Right renal pelvis (tissue), 4 donors: Measurements from ENCODE around the gene FYB1. TPM values are rescaled to one million over a fixed set of nuclear protein-coding genes. Genes with fewer than 3 reads are reported as not detected.
A peak's percentile ranks its signal among the peaks of the same experiment; 100 is the strongest.
"Not testable (repeated sequence)": the region's sequence is repeated elsewhere in the genome, so short reads cannot be mapped to it uniquely, and the experiment has no call there.

Experiments
- DNase-seq, 4 donors: peaks; one replicate each; pipeline ENCODE4 v3.0.0-alpha.2; 2013; ENCODE audit warnings: low read depth in 4 of 4, low spot score in 3 of 4, missing footprints in 1 of 4
- polyA plus RNA-seq, 4 donors: library from polyadenylated mRNA; unstranded; fragments of 120-200 nt; gene quantifications; one replicate each; pipeline ENCODE4 v1.2.1, GENCODE V29; 2013; ENCODE audit not compliant: insufficient read length in 4 of 4

The FYB1 gene
- polyA plus RNA-seq, 4 donors: 3.4 to 5.2 (median 4.2) TPM

DNA sequence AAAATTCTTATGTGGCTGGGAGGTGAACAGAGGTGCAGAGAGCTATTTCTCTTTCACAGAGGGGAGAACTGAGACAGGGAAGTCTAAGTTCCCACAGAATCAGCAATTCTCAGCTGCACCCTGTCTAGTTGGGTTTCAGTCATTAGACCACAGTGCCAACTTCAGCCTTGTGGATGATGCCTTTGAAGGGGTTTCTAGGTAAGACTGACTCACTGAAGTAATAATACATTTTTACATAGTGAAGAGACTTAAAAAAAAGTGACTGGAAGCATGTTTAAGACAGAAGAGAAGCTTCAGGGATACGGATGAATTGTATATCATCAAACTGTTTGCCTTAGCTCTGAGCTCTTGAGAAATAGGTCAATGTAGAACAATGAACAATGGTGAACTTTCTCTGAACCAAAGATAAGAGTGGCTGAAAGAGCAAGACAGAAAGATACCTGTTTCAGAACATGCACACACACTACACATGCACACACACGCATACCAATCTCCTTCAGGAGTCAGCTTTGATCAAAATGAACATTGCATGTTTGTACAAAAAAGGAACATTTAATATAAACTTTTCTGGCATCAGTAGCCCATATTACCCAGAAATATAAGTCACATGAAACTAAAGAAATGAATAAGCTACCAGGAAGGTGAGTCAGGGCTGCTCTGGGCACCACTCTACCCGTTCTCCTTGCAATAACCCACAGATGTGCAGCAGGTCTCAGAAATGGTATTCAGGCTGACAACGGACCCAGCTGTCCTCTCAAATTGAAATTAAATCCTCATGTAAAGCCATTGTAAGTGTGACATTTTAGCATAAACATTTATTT, 12.6 kb upstream of the FYB1 start:
- DNase-seq: no peak

DNA sequence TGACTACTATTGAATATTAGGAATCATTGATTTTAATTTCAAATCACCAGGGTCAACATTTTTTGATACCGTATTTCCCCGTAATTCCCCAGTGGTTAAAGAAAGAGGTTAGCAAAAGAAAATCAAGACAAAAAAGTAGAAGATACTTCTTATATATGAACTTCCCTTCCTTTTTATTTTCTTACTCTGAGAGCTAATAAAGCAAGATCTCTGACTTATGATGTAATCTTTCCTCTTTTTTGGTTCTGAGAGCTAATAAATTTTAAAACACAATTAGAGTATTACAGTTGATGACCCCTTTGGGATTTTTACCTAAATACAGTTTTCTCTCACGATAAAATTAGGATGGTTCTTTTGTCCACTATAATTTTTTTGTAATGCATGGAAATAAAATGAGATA, 9.2 kb upstream of the FYB1 start:
- DNase-seq: no peak

DNA sequence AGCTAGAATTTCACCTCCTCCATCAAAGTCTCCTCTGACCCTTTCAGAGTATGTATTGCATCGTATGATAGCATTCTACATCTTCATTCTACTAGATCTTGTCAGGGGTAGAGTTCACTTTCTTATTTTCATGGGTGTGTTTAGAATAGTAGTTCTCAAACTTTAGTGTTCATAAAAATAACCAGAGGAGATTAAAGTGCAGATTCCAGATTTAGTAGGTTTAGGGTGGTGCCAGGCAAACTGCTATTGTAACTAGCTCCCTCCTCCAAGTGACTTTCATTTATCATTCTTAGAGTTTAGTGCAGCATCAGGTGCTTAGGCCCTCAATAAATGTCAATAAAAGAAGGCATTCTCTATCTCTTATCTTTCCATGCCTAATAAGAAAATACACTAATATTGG, 7.2 kb upstream of the FYB1 start:
- no peak for DNase-seq

DNA sequence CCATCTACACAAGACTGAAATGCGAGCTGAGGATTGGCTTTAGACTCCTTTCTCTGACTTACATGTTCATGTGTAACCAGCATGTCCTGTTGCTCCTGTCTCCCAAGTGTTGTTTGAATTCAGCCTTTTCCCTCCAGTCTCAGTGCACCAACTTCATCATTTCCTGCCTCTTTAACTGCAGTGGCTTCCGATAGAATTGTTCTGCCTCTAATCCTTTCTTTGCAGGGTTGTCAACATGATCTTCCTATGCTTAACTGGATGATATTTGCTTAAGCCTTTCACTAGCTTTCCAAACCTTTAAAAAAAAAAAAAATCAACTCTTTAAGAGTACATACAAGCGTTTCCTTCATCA, 6.7 kb upstream of the FYB1 start:
- DNase-seq: no peak

DNA sequence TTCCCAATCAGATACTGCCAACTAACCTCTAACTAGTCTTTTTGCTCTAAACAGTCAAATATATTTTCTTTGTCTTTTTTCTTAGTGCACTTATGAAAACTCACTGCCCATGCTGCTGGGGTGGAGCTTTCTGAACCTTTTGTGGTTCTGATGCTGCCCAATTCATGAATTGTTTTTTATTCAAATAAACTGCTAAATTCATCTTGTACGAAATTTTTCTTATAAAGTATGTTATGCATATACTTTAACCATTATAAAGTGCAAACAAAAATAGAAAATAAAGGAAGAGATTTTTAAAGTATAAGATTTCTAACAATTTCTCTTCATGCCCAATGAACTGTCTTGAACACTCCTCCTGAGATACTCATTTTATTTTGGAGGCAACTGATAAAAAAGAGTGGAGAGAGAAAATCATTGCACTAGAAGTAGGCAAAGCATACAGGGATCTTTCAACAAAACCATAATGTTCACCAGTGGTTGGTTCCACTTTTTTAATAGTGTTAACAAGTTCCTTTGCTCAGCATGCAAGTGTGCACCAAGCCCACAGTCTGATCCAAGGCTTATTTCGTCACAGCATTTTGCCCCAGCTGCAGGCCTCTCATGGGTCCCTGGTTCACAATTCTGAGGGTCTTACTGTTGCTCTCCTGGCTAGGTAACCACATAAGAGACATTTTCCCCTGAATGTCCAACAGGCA, 6.2 kb upstream of the FYB1 start:
- DNase-seq: no peak

DNA sequence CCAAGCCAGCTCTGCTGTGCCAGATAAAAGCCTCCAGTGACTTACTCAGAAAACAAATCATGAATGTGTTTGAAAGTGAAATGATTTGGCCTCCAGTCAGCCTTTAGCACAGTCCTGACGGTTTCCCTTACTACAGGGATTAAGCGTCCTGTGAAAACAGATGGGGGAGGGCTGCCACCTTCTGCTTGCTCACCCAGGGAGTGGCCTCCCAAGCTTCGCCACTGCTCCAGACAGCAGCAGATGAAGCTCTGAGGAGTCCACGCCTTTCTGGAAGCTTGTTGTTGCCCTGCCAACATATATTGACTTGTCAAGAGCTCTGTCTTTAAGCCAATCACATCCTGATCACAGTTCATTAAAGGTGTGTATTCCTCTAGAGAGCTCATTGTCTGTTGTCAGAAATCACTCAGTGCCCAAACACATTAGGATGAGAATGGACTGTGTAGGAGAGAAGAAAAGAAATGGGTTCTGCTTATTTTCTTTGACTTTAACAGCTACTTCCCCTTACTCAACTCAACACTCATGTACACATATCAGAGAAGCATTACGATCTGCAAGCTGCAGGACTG, 4.9 kb upstream of the FYB1 start:
- no peak for DNase-seq

DNA sequence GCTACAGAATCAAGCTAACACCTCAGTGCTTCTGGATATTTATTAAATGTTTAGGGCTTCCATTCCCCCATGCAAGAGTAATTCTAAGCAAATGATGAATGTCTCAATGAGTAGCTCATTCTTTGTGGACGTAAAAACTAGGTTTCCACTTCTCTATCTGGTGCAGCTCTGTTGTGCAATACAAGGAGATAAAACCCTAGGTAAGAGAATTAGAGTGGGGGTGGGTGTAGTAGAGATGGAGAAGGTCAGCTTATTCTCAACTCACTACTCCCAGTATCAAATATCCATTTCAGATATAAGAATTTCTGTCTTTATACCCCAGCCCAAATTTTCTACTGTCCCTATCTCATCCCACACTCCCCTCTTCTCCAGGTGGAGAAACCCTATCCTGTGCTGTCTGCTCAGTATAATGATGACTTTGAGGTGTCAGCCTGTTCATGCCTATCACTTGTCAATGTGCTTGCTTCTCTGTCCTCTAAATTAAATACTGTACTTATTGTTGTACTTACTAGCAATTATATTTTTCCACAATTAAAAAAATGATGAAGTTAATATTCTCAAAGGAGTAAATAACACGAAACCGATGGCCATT, 4.3 kb upstream of the FYB1 start:
- DNase-seq: no peak

DNA sequence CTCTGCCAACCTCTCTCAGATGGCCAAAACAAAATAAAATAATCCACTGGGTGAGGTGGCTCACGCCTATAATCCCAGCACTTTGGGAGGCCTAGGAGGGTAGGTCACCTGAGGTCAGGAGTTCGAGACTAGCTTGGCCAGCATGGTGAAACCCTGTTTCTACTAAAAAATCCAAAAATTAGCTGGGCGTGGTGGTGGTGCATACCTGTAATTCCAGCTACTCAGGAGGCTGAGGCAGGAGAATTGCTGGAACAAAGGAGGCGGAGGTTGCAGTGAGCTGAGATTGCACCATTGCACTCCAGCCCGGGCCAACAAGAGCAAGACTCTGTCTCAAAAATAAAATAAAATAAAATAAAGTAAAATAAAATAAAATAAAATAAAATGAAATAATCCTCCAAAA, 2.3 kb upstream of the FYB1 start:
- not testable (repeated sequence) for DNase-seq

DNA sequence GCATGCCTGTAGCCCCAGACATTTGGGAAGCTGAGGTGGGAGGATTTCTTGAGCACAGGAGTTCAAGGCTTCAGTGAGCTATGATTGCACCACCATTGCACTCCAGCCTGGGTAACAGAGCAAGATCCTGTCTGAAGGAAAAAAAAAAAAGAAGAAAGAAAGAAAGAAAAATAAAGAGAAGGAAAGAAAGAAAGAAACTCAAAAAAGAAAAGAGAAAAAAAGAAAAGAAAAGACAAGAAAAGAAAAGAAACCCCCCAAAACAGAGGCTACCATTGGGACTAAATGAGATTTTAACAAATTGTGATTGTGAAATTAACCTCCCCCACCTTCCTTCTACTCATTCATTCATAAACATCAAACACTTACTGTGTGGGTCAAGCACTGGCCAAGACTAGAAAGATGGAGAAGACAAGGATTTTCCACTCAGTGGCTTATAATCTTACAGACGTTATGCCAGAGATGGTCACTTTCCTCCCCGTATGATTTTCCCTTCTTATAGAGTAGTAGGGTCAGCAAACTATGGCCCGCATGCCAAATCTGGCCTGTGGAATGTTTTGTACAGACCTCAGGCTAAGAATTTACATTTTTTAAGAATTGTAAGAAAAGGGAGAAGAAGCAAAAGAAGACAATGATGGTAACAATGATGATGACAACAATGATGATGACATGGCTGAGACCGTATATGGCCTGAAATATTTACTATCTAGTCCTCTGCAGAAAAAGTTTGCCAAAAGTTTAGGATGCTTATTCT, 1.1 kb upstream of the FYB1 start:
- DNase-seq: no peak

DNA sequence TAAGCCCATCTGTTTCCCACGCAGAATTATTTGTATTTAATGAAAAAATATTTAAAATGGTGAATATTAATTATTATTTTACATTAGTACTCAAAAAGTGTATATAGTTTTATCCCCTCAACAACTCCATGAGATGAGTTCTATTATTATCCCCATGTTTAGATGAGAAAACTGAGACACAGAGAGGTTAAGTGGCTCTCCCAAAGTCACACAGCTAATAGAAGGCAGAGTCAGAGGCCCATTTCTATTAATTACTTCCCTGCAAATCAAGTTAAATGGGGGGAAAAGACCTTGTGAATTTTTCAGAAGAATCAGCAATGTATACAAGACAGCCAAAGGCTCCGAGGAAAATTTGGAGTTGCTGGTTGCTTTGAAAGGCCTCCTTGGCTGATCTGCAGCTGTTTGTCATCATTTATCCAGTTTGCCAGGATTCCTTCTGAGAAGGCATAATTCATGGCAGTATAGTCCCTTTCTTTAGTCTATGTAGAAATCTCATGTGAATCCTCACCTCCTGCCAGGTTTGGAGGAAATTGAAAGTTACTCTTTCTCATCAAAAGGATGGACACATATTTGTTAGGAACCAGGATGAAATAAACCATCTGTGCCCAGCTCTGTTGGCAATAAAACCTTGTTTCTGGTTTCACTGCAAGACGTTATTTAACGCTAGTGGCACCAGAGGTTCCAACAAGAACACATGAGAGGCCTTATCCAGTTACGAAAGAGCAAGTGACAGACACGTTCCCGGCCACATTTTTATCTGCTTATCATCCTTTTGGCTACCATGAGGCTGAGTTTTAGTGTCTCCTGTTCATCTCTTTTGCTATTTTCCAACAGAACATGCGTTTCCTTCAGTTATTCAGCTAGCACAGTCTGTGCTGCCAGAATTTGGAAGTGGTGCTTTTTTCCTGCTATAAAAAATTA, 621 bp downstream of the FYB1 start:
- no peak for DNase-seq

DNA sequence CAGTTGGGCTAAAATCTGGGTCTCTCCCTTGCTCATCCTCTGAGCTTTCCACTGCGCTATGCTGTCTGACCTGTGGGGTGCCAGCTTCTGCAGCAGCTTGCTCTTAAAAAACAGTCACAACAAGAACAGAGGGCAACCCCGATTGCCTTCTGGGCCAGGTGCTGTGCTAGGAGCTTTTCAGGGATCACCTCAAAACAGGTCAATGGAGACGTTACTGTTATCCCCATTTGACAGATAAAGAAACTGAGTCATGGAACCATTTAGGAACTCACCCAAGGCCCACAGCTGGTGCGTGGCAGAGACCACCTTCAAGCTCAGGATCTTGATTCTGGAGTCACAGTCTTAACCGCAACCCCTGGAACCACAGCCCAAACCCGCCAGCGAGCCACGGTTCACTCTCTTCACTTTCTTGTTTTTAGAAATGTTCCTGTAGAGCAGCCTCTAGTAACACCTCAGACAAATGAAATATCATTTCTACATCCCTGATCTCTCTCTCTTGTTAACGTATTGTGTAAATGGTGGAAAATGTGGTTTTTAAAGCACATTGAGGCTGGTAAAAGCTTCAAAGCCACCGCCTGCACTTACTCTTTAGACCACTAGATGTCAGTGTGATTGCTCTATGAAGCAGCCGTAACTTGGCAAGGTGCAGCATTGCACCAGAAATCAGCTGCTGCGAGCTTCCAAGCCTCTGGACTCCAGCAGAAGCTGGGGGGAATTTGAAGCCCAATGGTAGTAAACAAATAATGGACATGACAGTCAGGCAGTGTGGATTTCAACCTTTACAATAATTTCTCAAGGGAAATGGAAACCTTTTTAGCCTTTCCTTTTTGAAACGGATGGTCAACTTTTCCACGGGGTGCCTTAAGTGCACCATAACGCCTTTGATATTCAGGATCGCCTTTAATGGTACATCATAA, 1.7 kb downstream of the FYB1 start:
- peak; percentile 58 to 76 (median 62) for DNase-seq

DNA sequence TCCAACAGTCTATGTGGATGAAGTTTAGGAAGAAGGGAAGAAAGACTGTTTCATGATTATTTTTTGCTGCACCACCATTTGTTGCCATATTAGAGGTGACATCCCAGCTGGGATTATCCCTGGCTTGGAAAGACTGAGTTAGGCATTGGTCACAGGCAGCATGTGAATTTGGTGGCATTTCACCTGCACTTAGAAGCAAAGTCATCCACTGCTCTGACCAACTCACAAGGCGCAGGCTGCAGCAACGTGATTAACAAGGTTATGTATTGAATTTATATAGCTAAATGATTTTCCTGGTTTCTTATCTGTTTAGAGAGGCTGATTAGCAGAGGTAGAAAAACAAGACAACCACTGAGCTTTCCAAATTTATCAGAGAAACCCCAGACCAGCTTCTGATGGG, 2.7 kb downstream of the FYB1 start:
- DNase-seq: no peak

DNA sequence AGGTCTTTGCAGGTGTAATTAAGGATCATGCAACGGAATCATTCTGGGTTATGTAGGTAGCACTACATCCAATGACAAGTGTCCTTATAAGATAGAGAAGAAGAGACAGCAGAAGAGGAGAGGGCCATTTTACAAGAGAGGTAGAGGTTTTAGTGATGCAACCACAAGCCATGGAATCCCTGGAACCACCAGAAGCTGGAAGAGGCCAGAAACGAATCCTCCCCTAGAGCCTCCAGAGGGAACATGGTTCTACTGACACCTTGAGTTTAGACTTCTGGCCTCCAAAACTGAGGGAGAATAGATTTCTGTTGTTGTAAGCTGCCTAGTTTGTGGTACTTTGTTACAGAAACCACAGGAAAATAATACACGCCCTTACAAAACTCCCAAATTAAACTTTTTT, 3.5 kb downstream of the FYB1 start:
- no peak for DNase-seq

DNA sequence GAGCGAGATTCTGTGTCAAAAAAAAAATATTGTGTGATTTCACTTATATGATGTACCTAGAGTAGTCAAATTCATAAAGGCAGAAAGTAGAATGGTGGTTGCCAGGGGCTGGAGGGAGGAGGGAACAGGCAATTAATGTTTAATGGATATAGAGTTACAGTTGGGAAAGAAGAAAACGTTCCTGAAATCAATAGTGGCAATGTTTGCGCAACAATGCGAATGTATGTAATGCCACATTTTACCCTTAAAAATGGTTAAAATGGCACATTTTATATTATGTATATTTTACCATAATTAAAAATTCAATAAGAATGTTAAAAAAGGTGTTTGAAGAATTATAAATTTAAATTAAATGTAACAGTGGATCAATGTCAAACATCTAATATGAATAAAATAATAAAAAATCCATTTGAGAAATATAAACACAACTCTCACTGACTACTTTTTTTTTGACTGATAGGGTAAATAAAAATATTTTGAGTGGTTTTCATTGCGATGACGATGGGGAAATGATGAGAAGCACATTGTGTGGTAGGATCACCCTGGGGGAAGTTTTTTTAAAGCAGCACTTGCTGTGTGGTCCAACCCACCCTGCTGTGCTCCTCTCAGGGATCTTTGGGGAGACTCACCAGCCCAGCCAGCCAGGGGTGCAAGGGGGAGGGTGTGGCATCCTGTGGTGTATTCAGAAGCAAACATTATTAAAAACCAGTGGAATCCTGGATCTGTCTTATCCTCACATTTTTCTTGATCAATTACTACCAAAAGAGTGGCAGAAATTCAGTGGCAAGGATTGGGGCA, 4.3 kb downstream of the FYB1 start:
- no peak for DNase-seq

DNA sequence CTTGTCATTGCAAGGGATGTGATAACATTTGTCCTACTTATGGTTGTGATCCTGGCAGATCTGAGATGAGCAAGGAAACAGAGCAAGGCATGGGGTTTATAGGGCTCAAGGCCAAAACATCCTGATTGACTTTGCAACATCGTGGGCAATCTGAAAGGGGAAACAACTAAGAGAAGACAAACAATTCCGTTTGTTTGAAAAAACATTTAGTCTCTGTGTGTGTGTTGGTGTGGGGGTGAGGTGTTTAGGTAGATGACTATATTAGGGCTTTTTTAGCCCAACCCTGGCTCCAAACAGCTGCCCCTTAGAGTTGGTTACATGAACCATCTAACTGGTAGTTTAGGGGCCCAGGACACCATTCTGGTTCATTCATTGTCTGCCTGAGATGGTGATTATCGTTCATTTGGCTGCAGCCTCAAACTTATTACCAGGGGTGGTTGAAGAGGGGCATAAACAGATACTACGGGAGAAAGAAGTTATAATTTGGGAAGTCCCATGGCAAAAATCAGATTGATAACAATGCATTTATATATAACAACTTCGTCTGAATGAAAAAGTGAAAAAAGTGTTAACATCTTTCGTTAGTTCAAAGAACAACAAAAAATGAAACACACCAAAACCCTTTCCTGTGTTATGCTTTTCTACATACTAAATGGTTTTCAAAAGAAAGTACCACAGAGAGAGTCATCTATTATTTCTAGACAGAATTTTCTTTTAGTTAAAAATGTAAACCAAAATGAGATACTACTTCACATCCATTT, 5.7 kb downstream of the FYB1 start:
- DNase-seq: no peak

DNA sequence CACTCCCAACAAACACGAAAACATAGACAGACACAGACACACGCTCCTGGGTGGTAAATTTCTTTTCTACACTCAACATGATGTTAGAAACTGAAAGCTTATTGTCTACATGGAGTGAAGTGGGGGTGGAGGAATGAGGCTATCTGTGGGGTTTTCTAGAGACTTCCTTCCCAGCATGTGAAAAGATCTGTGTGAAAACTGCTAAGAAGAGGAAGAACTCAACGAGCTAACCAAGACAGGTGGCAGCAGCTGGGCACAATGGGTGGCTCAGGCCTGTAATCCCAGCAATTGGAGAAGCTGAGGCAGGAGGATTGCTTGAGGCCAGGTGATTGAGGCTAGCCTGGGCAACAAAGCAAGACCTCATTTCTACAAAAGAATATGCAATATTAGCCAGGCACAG, 7.6 kb downstream of the FYB1 start:
- DNase-seq: no peak

DNA sequence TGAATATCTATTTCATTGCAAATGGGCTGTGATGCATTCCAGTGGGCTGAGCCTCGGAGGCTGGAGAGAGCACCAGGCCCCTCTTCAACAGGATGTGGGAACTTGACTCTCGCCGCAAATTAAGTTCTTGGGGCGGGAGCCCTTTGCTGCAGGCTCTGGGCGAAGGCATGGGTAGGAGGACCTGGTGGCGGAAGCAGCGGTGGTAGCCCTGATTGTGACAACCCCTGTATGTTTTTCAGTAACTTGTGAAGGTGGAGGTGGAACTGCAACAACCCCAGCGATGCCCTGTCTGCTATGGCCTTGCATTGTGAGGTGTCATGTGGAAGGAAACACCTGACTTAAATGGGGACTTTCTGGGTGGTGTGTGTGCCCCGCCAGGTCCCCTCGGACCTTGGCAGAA, 9.4 kb downstream of the FYB1 start:
- DNase-seq: no peak
